ENCODE data around the gene CRIP3.
"Not testable (repeated sequence)": the region's sequence is repeated elsewhere in the genome, so short reads cannot be mapped to it uniquely, and the experiment has no call there.

DNA sequence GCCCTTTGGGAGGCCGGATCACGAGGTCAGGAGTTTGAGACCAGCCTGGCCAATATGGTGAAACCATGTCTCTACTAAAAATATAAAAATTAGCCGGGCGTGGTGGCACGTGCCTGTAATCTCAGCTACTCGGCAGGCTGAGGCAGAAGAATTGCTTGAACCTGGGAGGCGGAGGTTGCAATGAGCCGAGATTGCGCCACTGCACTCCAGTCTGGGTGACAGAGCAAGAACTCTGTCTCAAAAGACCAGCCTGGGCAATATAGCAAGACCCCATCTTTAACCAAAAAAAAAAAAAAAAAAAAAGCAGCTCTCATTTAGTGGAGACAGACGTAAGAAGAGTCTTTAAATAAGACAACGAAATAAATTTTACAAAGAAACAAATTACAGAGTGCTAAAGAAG lies 37.6 kb upstream of the CRIP3 start:
- TF ChIP-seq, protein P1, sequence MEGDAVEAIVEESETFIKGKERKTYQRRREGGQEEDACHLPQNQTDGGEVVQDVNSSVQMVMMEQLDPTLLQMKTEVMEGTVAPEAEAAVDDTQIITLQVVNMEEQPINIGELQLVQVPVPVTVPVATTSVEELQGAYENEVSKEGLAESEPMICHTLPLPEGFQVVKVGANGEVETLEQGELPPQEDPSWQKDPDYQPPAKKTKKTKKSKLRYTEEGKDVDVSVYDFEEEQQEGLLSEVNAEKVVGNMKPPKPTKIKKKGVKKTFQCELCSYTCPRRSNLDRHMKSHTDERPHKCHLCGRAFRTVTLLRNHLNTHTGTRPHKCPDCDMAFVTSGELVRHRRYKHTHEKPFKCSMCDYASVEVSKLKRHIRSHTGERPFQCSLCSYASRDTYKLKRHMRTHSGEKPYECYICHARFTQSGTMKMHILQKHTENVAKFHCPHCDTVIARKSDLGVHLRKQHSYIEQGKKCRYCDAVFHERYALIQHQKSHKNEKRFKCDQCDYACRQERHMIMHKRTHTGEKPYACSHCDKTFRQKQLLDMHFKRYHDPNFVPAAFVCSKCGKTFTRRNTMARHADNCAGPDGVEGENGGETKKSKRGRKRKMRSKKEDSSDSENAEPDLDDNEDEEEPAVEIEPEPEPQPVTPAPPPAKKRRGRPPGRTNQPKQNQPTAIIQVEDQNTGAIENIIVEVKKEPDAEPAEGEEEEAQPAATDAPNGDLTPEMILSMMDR (IDR thresholded peaks at IDR 0.05), result not testable (repeated sequence)
- not testable (repeated sequence) for TF ChIP-seq POLR2A (IDR thresholded peaks at IDR 0.05)

All from uterus (tissue), 2 donors.